Activated CD8-positive, alpha-beta memory T cell treated with anti-CD3 and anti-CD28 coated beads for 1 hour (primary cell): Measurements from ENCODE around the gene HIC1.
"Not testable (repeated sequence)": the region's sequence is repeated elsewhere in the genome, so short reads cannot be mapped to it uniquely, and the experiment has no call there.

ENCODE experiments used
- DNase-seq, 2 donors: peaks; one replicate each; pipeline ENCODE4 v3.0.0-alpha.2; 2020; ENCODE audit warnings: low read depth in 1 of 2; ENCODE audit errors: extremely low read depth in 1 of 2

The HIC1 gene, protein sequence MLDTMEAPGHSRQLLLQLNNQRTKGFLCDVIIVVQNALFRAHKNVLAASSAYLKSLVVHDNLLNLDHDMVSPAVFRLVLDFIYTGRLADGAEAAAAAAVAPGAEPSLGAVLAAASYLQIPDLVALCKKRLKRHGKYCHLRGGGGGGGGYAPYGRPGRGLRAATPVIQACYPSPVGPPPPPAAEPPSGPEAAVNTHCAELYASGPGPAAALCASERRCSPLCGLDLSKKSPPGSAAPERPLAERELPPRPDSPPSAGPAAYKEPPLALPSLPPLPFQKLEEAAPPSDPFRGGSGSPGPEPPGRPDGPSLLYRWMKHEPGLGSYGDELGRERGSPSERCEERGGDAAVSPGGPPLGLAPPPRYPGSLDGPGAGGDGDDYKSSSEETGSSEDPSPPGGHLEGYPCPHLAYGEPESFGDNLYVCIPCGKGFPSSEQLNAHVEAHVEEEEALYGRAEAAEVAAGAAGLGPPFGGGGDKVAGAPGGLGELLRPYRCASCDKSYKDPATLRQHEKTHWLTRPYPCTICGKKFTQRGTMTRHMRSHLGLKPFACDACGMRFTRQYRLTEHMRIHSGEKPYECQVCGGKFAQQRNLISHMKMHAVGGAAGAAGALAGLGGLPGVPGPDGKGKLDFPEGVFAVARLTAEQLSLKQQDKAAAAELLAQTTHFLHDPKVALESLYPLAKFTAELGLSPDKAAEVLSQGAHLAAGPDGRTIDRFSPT

DNA sequence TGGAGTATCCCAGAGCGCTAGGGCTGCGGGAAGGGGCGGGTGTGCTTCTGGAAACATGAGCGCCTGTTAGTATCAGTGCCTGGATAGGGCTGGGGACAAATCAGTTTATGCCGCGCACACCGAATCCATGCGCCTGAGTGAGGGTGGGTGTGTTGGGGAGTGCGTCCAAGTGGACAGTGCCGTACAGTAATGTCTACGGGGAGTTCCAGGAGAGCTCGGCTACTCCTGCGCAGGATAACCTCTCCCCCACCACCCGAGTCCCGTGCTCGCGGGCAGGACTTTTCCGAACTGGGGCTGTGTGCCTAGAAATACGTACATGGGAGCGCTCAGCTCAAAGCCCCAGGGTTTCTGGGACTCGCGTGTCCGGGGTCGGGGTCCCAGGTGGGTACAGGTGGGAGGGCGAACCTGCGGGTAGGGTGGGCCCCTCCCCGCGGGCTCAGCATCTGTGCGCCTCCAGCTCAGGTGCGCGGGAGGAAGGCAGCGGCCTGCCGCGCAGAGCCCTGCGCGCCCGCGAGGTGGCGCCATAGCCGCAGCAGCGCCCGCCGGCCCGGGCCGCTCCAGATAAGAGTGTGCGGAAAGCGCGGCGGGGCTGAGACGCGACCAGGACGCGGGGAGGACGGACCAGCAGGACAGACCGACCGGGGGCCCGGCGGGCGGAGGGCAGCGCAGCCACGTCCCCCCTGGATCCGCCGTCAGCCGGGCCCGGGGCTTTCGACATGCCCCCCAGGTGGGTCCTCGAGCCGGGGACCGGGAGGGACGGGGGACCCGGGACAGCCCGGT, at the start of gene HIC1:
Gene HIC1, plus strand, starts transcription at position 592 of the 780 bp plus-strand sequence. CDS start 1,588 bp downstream, outside the sequence.
- DNase-seq: peak in 1 of 2 donors; percentile 73

- no peak for DNase-seq
These were observed 46.4 kb upstream of the HIC1 start for GRCh38 chr17:2008332-2009126.

DNA sequence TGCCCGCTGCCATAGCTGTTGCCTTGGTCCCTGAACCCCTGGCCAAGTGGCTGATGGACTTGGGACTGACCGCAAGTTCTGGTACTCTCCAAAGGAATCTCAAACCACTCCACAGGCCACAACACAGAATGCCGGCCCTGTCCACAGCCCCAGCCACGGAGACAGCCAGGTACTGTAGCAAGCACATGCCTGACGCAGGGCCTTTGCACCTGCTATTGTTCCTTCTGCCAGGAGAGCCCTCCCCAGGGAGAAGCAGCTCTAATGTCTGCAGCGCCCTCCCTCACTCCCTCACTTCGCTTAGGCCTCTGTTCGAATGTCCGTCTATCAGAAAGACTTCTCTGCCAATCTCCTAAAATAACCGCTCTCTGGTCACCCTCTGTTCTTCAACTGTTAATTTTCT, 45.2 kb upstream of the HIC1 start:
- no peak for DNase-seq

DNA sequence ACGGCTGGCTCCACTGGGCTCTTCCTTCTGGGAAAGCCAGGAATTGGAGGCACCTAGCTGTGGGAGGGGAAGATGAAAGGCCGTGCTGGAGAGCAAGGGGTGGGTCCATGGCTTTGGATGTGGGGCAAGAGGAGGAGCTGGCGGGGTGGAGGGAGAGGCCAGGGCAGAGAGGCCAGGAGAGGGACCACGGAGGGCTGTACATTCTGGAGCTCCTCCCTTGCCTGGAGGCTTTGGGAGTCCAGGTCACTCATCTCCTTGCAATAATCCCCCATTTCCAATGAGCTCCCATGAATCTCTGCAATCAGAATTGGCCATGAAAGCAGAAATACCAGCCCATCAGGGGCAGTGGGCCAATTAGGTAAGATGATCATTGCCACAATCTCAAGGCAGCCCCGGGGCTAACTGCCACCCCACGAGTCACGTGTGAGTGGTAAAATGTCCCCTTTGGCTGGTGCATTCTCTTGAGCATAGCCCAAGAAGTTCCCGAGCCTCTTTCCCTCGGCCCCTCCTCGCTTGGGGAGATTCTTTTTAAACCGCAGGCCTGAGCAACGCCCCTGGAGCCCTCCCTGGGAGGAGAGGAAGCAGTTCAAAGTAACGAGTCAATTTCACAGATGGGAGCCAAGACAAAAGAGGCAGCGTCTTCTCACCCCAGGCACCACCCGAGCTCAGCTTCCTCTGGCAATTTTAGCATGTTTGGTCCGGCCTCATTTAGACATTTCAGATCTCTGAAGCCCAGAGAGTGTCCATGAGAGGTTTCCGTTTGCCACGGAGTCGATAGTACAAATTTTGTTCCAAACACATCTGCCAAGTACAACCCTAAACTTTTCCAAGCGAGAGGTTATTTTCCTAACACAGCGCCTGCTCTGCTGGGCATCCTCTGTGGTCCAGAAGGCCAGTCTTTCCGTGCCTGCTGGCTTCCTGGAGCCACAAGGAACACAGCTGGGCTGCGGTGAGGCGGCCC, 43.2 kb upstream of the HIC1 start:
- DNase-seq: no peak

DNA sequence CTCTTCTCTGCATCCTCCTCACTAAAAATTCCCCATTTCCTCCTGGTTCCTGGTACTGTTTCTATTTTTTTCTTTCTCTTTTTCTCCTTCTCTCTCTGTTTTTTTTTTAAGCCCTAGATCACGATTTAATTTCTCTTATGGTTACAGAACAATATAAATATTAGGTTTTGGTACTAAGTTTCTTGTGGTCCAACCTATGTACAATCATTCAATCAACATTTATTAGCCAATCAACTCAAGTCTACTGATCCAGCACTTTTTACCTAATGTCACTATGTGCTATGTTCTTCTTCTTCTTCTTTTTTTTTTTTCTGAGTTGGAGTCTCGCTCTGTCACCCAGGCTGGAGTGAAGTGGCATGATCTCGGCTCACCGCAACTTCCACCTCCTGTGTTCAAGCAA, 42.4 kb upstream of the HIC1 start:
- no peak for DNase-seq

DNA sequence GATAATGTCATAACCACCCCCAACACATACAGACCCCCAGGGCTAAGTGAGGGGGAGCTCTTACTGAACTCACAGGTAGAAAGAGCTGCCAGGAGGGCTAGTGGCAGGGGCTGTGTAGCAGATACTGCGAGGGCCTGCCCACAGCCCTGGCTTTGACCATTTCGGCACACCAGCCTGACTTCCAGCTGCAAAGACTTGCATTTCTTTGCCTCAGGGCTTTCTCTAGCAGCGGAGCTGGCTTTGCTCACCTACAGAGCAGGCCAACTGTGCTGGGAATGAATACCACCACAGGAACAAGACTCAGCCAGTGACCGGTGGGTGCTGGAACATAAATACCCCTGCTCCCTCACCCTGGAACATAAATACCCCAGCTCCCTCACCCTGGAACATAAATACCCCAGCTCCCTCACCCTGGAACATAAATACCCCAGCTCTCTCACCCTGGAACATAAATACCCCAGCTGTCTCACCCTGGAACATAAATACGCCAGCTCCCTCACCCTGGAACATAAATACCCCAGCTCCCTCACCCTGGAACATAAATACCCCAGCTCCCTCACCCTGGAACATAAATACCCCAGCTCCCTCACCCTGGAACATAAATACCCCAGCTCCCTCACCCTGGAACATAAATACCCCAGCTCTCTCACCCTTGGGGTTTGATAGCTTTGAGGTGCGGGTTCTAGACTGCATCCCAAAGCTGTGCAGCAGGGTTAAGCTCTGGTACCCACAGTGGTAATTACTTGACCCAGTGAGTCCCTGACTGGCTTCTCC, 41.5 kb upstream of the HIC1 start:
- not testable (repeated sequence) for DNase-seq

- DNase-seq: no peak
These were observed 40.9 kb upstream of the HIC1 start for GRCh38 chr17:2013994-2014317.

DNA sequence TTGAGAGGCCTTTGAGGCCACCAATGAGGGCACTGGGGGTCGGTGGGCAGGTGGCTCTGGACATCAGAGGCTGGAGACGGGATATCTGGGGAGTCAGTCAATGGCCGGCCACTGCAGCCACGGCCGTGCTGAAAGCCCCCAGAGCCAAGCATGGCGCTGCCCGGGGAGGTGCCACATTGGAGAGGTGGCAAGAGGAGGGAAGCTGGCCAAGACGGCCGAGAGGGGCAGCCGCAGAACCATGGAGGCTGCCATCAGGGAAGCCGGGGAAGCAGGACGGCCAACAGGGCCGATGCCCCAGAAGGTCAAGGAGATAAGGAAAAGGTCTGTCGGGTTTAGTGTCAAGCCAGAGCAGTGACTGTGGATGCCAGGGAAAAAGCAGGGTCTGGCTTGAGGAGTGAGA, 39.6 kb upstream of the HIC1 start:
- DNase-seq: no peak

DNA sequence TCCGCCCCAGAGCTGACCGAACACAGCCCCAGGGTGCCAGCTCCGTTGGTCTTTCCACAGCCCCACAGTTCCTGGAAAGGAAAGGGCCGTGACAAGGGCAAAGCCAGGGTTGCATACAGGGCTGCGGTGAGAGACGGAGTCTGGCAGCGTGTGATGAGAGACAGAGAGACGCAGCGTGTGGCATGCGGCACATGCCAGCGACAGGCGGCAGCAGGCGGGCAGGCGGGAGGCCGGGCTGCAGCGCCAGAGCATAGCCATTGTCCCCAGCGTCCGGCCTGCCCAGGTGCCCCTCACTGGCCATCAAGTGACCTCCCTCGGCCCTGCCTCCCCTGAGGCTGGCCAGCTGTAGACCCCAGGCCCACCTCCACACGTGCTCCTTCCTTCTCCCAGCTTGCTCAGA, 38.4 kb upstream of the HIC1 start:
- DNase-seq: no peak

DNA sequence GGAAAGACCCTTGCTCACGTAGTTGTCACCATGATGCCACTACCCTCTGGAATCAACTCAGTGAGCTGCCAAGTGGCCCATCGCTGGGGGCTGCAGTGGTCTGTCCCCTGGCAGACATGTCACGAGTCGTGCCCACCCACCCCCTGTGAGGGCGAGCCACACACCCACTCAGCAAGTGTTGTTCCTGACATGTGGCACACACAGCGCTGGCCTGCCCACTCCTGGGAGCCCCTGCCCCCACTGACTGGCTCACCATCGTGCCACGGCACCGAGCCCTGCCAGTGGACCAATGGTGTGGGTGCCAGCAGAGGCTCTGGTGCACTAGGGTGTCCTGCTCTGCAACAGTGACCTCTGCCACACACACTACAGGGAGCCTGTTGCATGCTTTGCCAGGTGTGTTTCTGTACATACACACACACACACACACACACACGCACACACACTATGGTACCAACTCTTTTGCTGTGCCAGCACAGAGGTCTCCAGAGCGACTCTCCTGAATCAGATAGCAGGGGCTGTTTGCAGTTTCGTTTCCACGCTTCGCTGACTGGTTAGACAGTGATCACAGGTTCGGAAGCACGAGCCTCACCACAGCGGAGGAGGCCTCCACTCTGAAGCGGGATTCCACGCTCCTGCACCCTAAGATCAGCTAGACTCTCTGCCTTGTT, 37.5 kb upstream of the HIC1 start:
- DNase-seq: no peak

- no peak for DNase-seq
These were observed 36.0 kb upstream of the HIC1 start for GRCh38 chr17:2018716-2019510.

GRCh38 chr17:2019723-2020122, 35.2 kb upstream of the HIC1 start:
- no peak for DNase-seq

DNA sequence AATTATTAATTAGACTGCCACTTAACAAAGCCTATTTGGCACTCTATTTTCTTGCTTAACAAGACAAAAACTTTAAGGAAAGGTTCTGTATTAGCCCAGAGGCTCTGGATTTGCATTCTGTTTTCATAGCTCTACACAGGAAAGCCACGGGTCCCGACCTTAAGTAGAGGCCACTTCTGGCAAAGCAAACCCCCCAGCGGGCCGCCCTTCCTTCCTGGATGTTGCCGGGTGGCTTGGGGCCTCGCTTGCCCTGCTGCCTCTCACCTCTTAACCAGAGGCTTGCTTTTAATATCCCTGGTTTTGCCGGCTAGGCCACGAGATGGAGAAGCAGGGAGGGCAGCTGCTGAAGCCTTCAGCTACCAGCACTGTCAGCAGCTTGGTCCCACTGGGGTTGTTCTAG, 34.2 kb upstream of the HIC1 start:
- no peak for DNase-seq

DNA sequence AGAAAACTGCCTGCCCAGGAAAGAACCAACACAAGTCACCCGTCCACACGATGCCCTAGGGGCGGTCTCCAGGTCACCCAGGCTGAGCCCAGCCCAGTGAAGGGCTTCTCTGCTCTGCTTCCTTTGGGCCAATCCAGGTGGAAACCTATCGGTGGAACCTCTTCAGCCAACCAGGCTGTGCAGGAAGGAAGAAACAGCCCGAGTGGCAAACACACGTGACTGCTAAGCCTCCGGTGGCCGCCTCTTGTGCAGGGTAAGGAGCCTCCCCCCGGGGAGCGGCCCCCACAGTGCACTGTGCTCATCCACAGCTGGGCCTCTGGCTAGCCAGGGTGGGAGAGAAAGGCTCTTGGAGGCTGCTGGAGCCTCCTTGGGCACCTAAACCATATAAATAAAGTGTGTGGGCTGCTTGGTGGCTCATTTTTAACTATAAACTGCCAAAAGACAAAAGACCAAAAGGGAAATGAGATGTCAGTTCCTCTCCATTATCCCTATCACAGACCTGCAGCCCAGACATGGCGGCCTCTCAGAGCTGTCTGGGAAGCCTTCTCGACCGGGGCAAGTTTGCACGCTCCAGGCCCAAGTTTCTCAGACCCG, 32.2 kb upstream of the HIC1 start:
- DNase-seq: no peak

- DNase-seq: no peak
These were observed 31.6 kb upstream of the HIC1 start for GRCh38 chr17:2023256-2023655.

- DNase-seq: no peak
These were observed 31.0 kb upstream of the HIC1 start for GRCh38 chr17:2023692-2024571.
